Transverse colon (tissue), 4 donors: Measurements from ENCODE around the gene ORM2.

Source experiments
- EP300 ChIP-seq: sonication (generic); formaldehyde crosslinking; IDR thresholded peaks from one replicate; pipeline ENCODE4 v1.6.1; 2017; ENCODE audit warnings: antibody characterized with exemption, low read depth
- POLR2A ChIP-seq: fragments of 450-650 bp; IDR thresholded peaks from one replicate; pipeline ENCODE4 v1.6.1; 2016; ENCODE audit warnings: antibody characterized with exemption, mild to moderate bottlenecking, moderate library complexity
- POLR2AphosphoS5 ChIP-seq, 3 donors: sonication (generic); formaldehyde crosslinking; IDR thresholded peaks; one replicate each; pipeline ENCODE4 v1.6.1; 2016; ENCODE audit warnings: antibody characterized with exemption in 3 of 3
- TF ChIP-seq, protein P1 (sequence below), 5 experiments: fragments of 200-600 bp in 3 of 5; fragments of 450-650 bp in 2 of 5; sonication (generic) in 3 of 5; IDR thresholded peaks; 1 replicate in 2 of 5; 2 replicates in 3 of 5; pipeline ENCODE4 v1.5.1; 2016 to 2017; ENCODE audit warnings: antibody characterized with exemption in 5 of 5, inconsistent platforms in 3 of 5, mild to moderate bottlenecking in 2 of 5, moderate library complexity in 1 of 5

GRCh38 chr9:114282507-114282906, 47.2 kb upstream of the ORM2 start:
- TF ChIP-seq POLR2A (no peak), EP300 (no peak), POLR2AphosphoS5 (IDR thresholded peaks at IDR 0.05) (no peak)
- TF ChIP-seq, protein P1, sequence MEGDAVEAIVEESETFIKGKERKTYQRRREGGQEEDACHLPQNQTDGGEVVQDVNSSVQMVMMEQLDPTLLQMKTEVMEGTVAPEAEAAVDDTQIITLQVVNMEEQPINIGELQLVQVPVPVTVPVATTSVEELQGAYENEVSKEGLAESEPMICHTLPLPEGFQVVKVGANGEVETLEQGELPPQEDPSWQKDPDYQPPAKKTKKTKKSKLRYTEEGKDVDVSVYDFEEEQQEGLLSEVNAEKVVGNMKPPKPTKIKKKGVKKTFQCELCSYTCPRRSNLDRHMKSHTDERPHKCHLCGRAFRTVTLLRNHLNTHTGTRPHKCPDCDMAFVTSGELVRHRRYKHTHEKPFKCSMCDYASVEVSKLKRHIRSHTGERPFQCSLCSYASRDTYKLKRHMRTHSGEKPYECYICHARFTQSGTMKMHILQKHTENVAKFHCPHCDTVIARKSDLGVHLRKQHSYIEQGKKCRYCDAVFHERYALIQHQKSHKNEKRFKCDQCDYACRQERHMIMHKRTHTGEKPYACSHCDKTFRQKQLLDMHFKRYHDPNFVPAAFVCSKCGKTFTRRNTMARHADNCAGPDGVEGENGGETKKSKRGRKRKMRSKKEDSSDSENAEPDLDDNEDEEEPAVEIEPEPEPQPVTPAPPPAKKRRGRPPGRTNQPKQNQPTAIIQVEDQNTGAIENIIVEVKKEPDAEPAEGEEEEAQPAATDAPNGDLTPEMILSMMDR (IDR thresholded peaks at IDR 0.05): no peak
